Inflammatory macrophage treated with lipopolysaccharide for 4 hours (primary cell): ENCODE measurements around the gene IFNE.

Experiments
- DNase-seq: peaks from one replicate; pipeline ENCODE4 v3.0.0-alpha.2; 2020

Gene IFNE, protein sequence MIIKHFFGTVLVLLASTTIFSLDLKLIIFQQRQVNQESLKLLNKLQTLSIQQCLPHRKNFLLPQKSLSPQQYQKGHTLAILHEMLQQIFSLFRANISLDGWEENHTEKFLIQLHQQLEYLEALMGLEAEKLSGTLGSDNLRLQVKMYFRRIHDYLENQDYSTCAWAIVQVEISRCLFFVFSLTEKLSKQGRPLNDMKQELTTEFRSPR

DNA sequence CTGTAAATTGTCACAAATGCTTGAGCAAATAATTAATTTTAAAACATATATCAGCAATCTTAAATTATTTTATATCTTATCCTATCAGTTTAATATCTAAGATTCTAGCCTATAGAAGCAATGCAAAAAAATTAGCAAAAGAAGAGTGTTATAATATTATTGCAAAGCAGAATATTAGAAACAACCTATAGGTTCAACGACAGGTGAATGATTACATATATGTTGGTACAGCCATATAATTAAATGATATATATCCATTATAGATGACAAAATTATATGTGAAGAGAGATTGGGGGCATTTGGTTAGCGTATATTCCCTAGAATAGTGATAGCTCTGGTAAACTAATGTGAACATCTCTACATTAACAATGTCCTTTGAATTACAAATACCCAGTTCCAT is at the start of gene IFNE:
TSS of gene IFNE (minus strand) at position 101 of the 400 bp plus-strand sequence. CDS start 619 bp downstream, outside the sequence.
- DNase-seq = no peak

GRCh38 chr9:21528123-21528808 is 46.2 kb upstream of the IFNE start:
- DNase-seq = no peak

DNA sequence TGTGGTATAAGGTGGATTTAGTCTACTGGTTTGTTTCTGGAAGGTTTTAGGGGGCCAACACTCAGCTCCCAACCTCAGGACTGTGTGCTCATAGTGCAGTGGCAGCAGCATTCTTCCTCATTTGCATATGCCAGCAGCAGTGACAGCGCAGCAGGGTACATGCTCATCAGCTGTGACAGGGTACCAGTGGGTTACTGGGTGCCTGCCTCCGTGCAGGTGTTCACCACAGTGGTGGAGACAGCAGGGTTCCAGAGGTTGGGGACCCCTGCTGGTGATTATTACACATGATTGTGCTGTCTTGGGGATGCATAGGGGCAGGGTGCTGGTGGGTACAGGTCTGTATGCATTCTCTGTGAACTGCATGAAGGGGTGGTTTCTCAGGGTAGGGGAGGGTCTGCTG is 45.5 kb upstream of the IFNE start:
- no peak for DNase-seq

GRCh38 chr9:21525174-21525573 is 43.1 kb upstream of the IFNE start:
- no peak for DNase-seq

GRCh38 chr9:21524099-21524830 is 42.2 kb upstream of the IFNE start:
- DNase-seq = no peak

- no peak for DNase-seq
These were observed 41.2 kb upstream of the IFNE start for GRCh38 chr9:21523021-21524014.

DNA sequence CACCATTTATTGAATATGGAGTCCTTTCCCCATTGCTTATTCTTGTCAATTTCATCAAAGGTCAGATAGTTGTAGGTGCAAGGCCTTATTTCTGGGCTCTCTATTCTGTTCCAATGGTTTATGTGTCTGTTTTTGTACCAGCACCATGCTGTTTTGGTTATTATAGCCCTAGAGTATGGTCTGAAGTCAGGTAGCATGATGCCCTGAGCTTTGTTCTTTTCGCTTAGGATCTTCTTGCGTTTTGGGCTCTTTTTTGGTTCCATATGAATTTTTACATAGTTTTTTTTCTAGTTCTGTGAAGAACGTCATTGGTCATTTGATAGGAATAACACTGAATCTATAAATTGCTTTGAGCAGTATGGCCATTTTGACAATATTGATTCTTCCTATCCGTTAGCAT is 40.2 kb upstream of the IFNE start:
- no peak for DNase-seq

- no peak for DNase-seq
These were observed 39.3 kb upstream of the IFNE start for GRCh38 chr9:21521448-21521847.

- DNase-seq = no peak
These were observed 38.6 kb upstream of the IFNE start for GRCh38 chr9:21520501-21521228.

GRCh38 chr9:21519855-21520434 is 37.8 kb upstream of the IFNE start:
- DNase-seq = no peak

GRCh38 chr9:21516796-21517195 is 34.7 kb upstream of the IFNE start:
- DNase-seq = no peak

- no peak for DNase-seq
These were observed 31.3 kb upstream of the IFNE start for GRCh38 chr9:21513431-21513830.

DNA sequence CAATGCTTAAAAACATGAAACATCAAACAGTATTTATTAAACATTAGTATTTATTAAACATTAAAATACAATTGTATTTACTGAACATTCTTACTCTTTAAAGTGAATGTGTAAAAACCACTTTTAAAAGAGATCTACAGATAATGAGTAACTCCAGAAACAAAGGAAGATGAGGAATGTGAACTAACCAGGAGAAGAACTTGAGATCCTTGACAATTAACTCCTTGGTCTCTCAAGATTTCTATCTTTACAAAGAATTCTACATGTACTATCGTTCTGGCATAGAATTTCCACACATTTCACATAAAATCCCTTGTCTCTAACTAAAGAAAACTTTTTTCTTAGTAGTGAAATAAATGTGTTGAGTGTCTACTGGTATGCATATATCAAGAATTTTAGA is 28.7 kb upstream of the IFNE start:
- no peak for DNase-seq

DNA sequence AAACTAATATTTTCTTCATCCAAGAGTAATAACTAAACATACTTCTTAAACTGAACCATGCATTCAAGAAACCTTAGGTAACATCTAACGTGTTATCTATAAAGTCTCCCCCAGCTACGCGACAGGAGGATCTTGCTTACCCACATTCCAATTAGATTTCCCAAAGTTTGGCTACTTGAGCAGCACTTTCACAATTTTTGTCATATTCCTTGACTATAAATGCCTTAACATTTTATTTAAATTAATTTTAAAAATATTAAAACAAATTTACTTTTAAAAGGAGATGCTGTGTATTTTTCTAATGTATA is 25.3 kb upstream of the IFNE start:
- DNase-seq = no peak

DNA sequence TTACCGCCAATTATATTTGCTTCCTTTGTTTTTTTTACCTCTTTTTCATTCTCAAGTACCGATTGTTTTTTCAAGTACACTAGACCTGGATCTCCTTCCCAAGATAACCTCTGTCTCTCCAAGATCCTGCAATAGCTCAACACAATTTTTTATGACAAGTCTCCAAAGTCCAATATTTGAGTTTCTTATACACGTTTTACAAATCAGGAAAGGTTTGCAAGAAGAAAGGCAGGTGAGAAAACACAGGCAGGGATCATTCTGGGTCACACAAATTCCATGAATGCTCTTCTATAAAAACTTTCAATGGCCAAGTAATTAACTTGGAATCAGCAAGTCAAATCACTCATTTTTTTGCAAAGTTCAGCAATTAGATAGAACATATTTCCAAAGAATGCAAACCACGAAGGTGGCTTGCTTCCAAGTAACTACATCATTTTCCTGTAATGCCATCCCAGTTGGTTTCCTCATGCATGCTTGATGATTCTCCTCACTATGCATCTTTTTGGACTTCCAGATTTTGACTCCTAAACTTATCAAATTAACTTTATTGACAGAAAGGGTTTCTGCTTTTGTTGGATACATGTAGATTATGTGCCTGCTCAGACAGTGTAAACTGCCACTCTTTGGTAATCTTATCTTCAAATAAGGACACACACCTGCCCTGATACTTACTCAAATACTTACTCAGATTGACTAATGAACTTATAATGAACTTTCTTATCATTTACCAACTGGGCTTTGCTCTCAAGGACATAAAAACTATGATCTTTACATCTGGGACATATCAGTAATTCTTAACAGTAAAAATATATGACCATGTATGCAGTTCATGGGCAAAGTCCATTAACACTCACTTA is 24.7 kb upstream of the IFNE start:
- DNase-seq = no peak

DNA sequence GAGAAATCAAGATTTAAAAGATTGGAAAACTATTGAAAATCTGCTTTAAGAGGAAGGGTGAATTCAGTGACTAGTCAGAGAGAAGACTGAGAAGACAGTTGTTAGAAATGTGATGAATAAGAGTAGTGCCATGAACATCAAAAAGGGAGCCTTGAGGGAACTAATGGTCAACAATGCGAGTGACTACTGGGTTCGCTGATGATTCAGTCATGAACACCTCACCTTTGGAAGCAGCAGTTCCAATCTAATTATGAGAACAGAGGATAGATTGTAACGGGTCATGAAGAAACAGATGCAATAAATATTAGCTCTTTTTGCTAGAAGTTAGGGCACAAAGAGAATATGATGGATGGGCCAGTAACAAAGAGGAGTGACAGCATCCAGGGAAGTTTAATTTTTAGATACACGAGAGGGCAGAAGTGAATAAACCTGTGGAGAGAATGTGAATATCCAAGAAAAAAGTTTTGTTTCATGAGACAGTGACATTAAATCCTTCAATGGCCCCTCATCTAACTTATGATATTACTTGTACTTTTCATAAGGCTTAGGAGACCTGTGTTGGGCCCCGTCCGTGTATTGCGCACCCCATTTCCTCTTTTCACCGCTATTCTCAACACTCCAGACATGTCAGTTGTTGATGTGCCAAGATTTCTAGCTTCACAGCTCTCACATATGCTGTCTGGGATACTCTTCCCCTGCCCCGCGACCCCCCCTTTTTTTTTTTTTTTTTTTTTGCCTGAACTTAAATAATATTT is 23.5 kb upstream of the IFNE start:
- no peak for DNase-seq

DNA sequence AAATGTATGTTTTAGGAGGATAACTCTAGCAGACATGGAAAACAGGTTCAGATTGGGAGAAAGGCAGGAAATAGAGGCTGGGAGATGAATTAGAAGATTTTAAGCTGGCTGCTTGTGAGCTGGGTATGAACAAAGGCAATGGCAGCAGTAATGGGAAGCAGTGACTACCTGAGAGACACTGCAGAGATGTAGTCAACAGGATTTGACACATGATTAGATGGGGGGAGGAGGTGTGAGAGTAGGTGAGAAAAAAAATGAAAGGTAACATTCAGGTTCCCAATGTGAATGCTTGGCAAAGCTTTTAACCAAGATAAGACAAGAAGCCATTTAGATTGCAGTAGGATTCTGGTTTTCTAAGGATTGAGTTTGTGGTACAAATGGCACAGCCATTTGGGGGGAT is 22.8 kb upstream of the IFNE start:
- DNase-seq = no peak

GRCh38 chr9:21504113-21504512 is 22.0 kb upstream of the IFNE start:
- DNase-seq = no peak

DNA sequence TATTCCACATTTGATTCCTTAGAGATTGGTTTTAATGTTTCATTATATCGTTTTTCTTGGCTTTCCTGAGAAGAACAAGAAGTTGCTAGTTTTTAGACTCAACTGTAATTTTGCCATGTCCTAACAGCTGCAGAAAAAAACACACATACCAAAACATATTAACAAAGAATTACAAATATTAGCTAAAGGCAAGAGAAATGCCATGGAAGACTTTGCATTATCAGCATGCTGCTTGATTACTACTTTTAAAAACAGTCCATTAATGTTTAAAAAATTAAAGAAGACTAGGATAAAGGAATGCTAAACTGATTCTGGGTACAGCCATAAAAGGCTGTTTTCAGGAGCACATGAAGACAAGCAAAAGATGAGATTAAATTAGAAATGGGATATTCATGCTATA is 20.5 kb upstream of the IFNE start:
- DNase-seq = no peak

- no peak for DNase-seq
These were observed 17.8 kb upstream of the IFNE start for GRCh38 chr9:21499912-21500311.
